ENCODE results near the gene PRR35.
A peak's percentile ranks its signal among the peaks of the same experiment; 100 is the strongest.

Gene PRR35

DNA sequence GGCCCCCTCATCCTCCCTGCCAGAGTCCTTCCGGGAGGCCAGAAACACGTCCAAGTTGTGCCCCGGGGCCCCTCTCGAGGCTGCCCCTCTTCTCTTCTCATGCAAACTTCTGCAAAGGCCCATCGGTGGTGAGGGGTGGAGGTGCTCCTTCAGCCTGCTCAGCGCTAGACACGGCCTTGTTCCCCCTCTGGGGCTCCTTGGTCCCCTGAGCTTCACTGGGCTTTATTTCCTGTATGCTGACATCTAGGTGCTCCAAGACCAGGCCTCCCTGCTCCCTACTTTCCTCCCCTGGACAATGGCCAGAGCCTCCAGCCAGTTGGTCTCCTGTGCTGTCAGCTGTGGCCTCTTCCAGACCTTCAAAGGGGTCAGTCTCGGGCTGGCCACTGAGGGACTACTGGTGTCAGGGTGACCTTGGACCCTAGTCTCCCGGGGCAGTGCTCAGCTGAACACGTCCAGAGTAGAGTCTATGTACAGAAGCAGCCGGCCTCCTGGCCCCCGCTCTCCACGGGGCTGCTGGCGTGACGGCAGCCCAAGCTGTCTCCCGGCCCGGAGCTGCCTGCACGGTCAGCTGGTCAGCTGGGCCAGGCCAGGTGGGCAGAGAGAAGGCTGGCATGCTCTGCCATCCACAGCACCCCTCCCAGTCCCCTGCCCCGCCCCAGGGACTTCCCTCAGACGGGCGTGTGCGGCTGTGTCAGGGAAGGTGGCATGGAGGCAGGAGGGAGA lies 1.7 kb upstream of the PRR35 start:
- Histone ChIP-seq H3K4me1 (ENCODE audit: insufficient read depth, insufficient read length) (peaks cover 15% of the 10 kb centered on the region), H3K9me3 (ENCODE audit: insufficient read depth, low read length) (no peaks in the 10 kb centered on the region), H3K9ac (ENCODE audit: insufficient read length, low read depth) (peak overlapping the region; percentile 32), H3K36me3 (ENCODE audit: insufficient read depth, insufficient read length, low read length) (peaks cover 18% of the 10 kb centered on the region), H3K4me3 (ENCODE audit: insufficient read length, low read depth) (no peak overlapping the region), H3K27me3 (ENCODE audit: insufficient read depth, insufficient read length) (peaks cover 42% of the 10 kb centered on the region)
- DNase-seq (ENCODE audit: low read depth, low spot score) = no peak
- TF ChIP-seq ZNF274 (IDR thresholded peaks at IDR 0.05; ENCODE audit: low read depth, low read length) (no peak), YY1 (IDR thresholded peaks at IDR 0.05; ENCODE audit: insufficient read depth, insufficient read length) (no peak), SUZ12 (IDR thresholded peaks at IDR 0.05; ENCODE audit: extremely low read depth, insufficient read depth, insufficient read length) (no peak)

DNA sequence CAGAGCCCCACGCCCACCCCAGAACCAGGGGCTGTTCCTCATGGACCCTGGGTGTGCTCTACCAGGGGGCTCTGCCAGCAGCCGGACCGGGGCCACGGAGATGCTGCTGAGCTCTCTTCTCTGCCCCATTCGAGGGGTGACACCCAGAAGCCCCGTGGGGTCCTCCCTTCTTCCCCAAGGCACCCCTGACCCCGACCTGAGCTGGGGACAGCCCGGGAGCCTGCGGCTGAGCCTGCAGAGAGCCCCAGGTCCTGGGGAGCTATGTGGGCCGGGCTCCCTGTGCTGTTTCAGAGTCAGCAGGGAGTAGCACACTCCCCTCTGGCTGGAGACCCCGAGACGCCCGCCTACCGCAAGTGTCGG lies 1.2 kb upstream of the PRR35 start:
- Histone ChIP-seq H3K36me3 (ENCODE audit: insufficient read depth, insufficient read length, low read length) (peaks cover 12% of the 10 kb centered on the region), H3K9ac (ENCODE audit: insufficient read length, low read depth) (peak overlapping the region; percentile 68), H3K4me1 (ENCODE audit: insufficient read depth, insufficient read length) (peaks cover 15% of the 10 kb centered on the region), H3K9me3 (ENCODE audit: insufficient read depth, low read length) (no peaks in the 10 kb centered on the region), H3K27me3 (ENCODE audit: insufficient read depth, insufficient read length) (peaks cover 42% of the 10 kb centered on the region), H3K4me3 (ENCODE audit: insufficient read length, low read depth) (no peak overlapping the region)
- TF ChIP-seq YY1 (IDR thresholded peaks at IDR 0.05; ENCODE audit: insufficient read depth, insufficient read length) (no peak), ZNF274 (IDR thresholded peaks at IDR 0.05; ENCODE audit: low read depth, low read length) (no peak), SUZ12 (IDR thresholded peaks at IDR 0.05; ENCODE audit: extremely low read depth, insufficient read depth, insufficient read length) (no peak)
- no peak for DNase-seq (ENCODE audit: low read depth, low spot score)

DNA sequence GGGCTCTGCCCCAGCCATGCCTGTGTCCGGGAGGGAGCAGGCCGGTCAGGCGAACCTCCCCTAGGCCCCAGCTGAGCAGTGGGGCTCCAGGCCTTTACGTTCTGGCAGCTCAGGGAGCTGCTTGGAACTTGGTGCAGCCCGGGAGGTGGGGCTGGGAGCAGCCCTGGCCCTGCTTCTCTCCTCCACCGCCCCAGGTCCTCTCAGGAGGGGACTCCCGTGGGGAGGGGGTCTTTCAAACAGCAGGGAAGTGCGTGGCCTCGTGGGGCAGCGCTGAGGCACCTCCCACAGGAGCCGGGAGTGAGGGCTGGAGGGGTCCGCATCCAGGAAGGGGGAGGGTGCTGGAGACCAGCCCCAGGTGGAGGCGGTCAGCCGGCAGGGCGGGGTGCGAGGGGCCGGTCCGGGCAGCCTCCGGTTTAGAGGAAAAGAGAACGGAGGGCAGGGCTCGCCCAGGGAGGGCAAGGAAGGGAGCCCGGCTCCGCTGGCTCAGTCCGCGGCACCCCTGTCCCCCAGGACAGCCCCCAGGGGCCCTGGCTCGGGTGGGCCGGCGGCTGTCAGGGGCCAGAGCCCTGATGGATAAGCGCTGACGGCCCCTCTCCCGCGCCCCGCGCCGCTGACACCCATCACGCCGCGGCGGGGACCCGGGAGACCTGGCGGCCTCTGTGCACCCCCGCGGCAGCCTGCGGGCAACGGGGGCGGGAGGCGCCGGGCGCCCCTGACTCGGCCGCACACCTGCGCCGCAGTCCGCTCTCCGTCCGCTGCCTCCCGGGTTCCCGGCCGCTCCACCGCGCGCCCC lies 587 bp upstream of the PRR35 start:
- peaks cover 42% of the 10 kb centered on the region for H3K27me3 ChIP-seq (ENCODE audit: insufficient read depth, insufficient read length)
- peak overlapping the region; percentile 0 for H3K4me3 ChIP-seq (ENCODE audit: insufficient read length, low read depth)
- H3K9ac ChIP-seq (ENCODE audit: insufficient read length, low read depth) = peak overlapping the region; percentile 68
- no peak for DNase-seq (ENCODE audit: low read depth, low spot score)
- peaks cover 15% of the 10 kb centered on the region for H3K4me1 ChIP-seq (ENCODE audit: insufficient read depth, insufficient read length)
- H3K36me3 ChIP-seq (ENCODE audit: insufficient read depth, insufficient read length, low read length) = peaks cover 9% of the 10 kb centered on the region
- TF ChIP-seq ZNF274 (IDR thresholded peaks at IDR 0.05; ENCODE audit: low read depth, low read length) (no peak), YY1 (IDR thresholded peaks at IDR 0.05; ENCODE audit: insufficient read depth, insufficient read length) (no peak), SUZ12 (IDR thresholded peaks at IDR 0.05; ENCODE audit: extremely low read depth, insufficient read depth, insufficient read length) (no peak)
- no peaks in the 10 kb centered on the region for H3K9me3 ChIP-seq (ENCODE audit: insufficient read depth, low read length)

DNA sequence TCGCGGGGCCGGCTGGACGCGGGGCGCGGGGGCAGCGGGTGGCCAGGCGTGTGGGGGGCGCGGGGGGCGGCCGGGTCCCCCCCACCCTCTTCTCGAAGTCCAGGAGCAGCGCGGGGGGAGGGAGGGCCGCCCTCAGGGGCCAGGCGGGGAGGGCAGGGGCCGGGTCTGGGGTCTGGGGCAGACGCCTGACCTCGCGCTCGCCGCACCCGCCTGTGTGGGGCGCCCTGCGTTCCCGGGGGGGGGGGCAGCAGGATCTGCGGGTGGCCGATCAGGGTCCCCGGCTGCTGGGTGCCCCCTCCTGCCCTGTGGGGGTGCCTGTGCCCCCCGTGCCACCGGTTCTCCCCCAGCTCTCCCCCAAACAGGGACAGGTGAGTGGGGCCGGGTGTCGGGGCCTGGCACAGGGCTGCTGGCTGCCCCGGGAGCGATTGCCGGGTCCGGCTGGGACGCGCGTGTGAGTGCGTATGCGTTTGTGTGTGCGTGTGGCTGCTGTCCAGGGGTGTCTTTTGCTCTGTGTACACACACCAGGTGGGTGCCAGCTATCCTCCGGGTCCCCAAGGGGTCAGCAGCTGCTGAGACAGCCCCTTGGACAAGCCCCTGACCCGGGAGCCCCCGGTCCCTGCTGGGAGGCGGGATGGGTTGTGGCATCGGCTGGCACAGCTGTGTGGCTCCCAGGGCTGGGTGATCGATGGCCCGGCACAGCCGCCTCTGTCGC lies 663 bp downstream of the PRR35 start:
- Histone ChIP-seq H3K9me3 (ENCODE audit: insufficient read depth, low read length) (no peaks in the 10 kb centered on the region), H3K27me3 (ENCODE audit: insufficient read depth, insufficient read length) (peaks cover 42% of the 10 kb centered on the region), H3K4me3 (ENCODE audit: insufficient read length, low read depth) (peak overlapping the region; percentile 24), H3K9ac (ENCODE audit: insufficient read length, low read depth) (peak overlapping the region; percentile 42), H3K4me1 (ENCODE audit: insufficient read depth, insufficient read length) (peaks cover 22% of the 10 kb centered on the region), H3K36me3 (ENCODE audit: insufficient read depth, insufficient read length, low read length) (no peaks in the 10 kb centered on the region)
- TF ChIP-seq ZNF274 (IDR thresholded peaks at IDR 0.05; ENCODE audit: low read depth, low read length) = no peak
- no peak for TF ChIP-seq SUZ12 (IDR thresholded peaks at IDR 0.05; ENCODE audit: extremely low read depth, insufficient read depth, insufficient read length)
- no peak for TF ChIP-seq YY1 (IDR thresholded peaks at IDR 0.05; ENCODE audit: insufficient read depth, insufficient read length)
- no peak for DNase-seq (ENCODE audit: low read depth, low spot score)

DNA sequence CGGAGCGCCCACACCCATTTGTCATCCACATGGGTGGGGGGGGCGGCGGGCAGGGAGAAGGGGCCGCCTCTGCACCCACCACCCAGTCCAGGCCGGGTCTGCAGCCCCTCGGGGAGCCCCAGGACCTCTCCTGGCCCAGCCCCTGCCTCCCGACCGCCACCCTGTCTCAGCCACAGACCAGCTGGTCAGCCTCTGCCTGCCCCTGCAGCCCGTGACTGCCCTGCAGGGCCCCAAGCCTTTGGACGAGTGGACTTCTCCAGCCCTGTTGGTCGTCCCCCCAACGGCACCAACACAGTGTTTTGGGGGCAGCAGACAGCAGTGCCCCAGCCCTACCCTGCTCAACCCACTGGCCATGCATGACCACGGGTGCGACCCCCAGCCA lies 1.2 kb downstream of the PRR35 start:
- Histone ChIP-seq H3K4me1 (ENCODE audit: insufficient read depth, insufficient read length) (peaks cover 26% of the 10 kb centered on the region), H3K9me3 (ENCODE audit: insufficient read depth, low read length) (no peaks in the 10 kb centered on the region), H3K9ac (ENCODE audit: insufficient read length, low read depth) (no peak overlapping the region), H3K27me3 (ENCODE audit: insufficient read depth, insufficient read length) (peaks cover 42% of the 10 kb centered on the region), H3K4me3 (ENCODE audit: insufficient read length, low read depth) (no peak overlapping the region), H3K36me3 (ENCODE audit: insufficient read depth, insufficient read length, low read length) (no peaks in the 10 kb centered on the region)
- no peak for DNase-seq (ENCODE audit: low read depth, low spot score)
- no peak for TF ChIP-seq ZNF274 (IDR thresholded peaks at IDR 0.05; ENCODE audit: low read depth, low read length)
- TF ChIP-seq YY1 (IDR thresholded peaks at IDR 0.05; ENCODE audit: insufficient read depth, insufficient read length) = no peak
- no peak for TF ChIP-seq SUZ12 (IDR thresholded peaks at IDR 0.05; ENCODE audit: extremely low read depth, insufficient read depth, insufficient read length)

DNA sequence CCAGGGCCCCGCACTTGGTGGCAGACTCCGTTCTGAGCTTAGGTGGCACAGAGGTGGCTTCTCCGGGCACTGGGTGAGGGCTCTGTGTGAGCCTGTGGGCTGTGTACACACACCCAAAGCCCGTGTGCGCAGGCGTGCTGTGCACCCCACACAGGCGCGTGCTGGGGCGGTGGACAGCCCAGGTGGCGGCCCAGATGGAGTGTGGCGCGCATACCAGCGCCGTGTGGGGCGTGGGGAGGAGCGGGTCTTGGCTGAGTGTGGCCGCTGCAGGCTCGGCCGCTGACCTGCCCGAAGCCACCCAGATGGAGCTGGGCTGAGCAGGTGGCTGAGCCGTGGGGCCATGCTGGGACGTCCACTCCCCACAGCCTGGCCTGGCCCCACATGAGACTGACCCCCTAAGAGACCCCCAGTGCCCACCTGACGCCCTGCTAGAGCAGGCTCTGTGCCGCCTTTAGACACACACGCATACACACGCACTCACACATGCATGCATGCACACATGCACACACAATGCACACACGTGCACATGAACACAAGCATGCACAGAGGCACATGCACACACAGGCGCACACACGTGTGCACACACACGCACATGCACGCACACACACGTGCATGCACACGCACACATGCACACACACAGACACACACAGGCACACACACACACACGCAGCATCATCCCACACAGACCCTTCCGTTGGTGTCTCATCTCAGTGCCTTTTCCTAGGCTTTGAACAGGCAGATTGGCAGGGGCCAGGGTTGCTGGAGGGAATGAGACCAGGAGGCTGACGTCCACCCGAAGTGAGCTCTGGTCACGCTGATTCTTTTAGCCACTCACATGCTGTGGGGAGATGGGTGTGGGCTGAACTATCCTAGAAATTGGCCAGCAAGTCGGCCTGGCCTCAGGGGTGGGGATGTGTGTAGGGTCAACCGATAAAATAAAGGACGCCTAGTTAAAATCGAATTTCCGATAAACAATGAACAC lies 2.1 kb downstream of the PRR35 start:
- TF ChIP-seq ZNF274 (IDR thresholded peaks at IDR 0.05; ENCODE audit: low read depth, low read length) = no peak
- no peak for TF ChIP-seq YY1 (IDR thresholded peaks at IDR 0.05; ENCODE audit: insufficient read depth, insufficient read length)
- no peak for TF ChIP-seq SUZ12 (IDR thresholded peaks at IDR 0.05; ENCODE audit: extremely low read depth, insufficient read depth, insufficient read length)
- H3K9me3 ChIP-seq (ENCODE audit: insufficient read depth, low read length) = no peaks in the 10 kb centered on the region

More for the DNA sequence above, 2.1 kb downstream of the PRR35 start:
- DNase-seq (ENCODE audit: low read depth, low spot score) = no peak
- no peak overlapping the region for H3K4me3 ChIP-seq (ENCODE audit: insufficient read length, low read depth)
- H3K27me3 ChIP-seq (ENCODE audit: insufficient read depth, insufficient read length) = peaks cover 42% of the 10 kb centered on the region
- no peaks in the 10 kb centered on the region for H3K36me3 ChIP-seq (ENCODE audit: insufficient read depth, insufficient read length, low read length)
- H3K4me1 ChIP-seq (ENCODE audit: insufficient read depth, insufficient read length) = peaks cover 34% of the 10 kb centered on the region
- no peak overlapping the region for H3K9ac ChIP-seq (ENCODE audit: insufficient read length, low read depth)
